ENCODE results near the gene WDR48. TPM values are rescaled to one million over a fixed set of nuclear protein-coding genes. Genes with fewer than 3 reads are reported as not detected.

Gene WDR48
- total RNA-seq, 2 experiments from 2014 or later = 33.2 to 34.7 TPM

DNA sequence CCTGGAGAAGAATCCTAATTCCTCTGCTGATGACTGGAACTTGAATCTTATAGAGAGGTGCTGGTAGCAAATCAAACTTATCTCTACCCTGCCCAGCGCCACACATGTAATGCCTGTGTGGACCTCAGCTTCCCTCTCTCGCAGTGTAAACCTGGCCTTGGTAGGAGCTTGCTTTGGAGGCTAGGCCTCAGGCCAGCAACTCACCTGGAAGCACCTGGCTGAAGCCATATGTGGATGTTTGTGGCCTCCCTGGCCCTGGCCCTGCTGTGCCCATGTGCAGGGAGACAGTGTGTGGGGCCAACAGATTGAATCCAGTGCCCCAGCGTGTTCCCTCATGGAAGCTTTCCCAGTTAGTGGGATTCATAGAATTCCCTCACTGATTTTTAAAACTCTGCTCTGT, 64.1 kb downstream of the WDR48 start:
- Mint-ChIP-seq H3K4me1 (ENCODE audit: low read depth) (no peaks in the 10 kb centered on the region), H3K36me3 (ENCODE audit: low read depth) (no peaks in the 10 kb centered on the region), H3K4me3 (no peak overlapping the region), H3K27ac (no peak overlapping the region), H3K9me3 (no peaks in the 10 kb centered on the region), H3K27me3 (no peaks in the 10 kb centered on the region)
- intact Hi-C loops (cut with micrococcal nuclease) = no loop called here
- DNase-seq (no peak), ATAC-seq (no peak)
- TF ChIP-seq, protein P1, sequence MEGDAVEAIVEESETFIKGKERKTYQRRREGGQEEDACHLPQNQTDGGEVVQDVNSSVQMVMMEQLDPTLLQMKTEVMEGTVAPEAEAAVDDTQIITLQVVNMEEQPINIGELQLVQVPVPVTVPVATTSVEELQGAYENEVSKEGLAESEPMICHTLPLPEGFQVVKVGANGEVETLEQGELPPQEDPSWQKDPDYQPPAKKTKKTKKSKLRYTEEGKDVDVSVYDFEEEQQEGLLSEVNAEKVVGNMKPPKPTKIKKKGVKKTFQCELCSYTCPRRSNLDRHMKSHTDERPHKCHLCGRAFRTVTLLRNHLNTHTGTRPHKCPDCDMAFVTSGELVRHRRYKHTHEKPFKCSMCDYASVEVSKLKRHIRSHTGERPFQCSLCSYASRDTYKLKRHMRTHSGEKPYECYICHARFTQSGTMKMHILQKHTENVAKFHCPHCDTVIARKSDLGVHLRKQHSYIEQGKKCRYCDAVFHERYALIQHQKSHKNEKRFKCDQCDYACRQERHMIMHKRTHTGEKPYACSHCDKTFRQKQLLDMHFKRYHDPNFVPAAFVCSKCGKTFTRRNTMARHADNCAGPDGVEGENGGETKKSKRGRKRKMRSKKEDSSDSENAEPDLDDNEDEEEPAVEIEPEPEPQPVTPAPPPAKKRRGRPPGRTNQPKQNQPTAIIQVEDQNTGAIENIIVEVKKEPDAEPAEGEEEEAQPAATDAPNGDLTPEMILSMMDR (IDR thresholded peaks at IDR 0.05) = no peak
- ChIA-PET POLR2A (interaction anchor here (1.0 to 1.3 kb wide), 2 partner anchors 8 to 25 kb away, joined by 3 read pairs; partner anchors contain the start of genes GORASP1 and TTC21A), CTCF (interaction anchor here (0.6 to 3.1 kb wide), 6 partner anchors 8 to 176 kb away, joined by 3 to 22 read pairs (median 4); partner anchors contain the start of genes GORASP1 and TTC21A)

DNA sequence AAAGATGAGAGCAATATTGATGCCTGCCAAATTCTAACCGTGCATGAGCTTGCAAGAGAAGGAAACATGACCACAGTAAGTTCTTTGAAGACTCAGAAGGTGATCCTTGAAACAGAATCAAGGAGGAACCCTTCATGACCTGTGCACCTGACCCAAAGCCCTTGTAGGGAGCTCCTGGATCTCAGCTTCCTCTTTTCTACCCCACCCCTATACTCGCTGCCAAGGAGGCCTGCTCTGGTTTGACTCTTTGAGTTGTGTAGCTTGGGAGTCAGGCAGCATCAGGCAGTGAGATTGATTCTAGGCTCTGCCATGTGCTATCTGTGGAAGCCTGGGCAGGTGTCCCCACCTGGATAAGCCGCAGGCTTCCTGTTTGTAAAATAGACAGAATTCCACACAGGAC, 66.3 kb downstream of the WDR48 start:
- intact Hi-C loops (cut with micrococcal nuclease) = no loop called here
- no peaks in the 10 kb centered on the region for H3K9me3 Mint-ChIP-seq
- no peaks in the 10 kb centered on the region for H3K4me1 Mint-ChIP-seq (ENCODE audit: low read depth)
- POLR2A ChIA-PET = interaction anchor here (0.6 to 1.2 kb wide), 3 partner anchors 10 to 68 kb away, joined by 3 read pairs; partner anchors contain the start of gene TTC21A
- no peak overlapping the region for H3K27ac Mint-ChIP-seq
- DNase-seq (no peak), ATAC-seq (no peak)
- H3K36me3 Mint-ChIP-seq (ENCODE audit: low read depth) = no peaks in the 10 kb centered on the region
- H3K4me3 Mint-ChIP-seq = no peak overlapping the region
- TF ChIP-seq, protein P1 (IDR thresholded peaks at IDR 0.05) = no peak
- CTCF ChIA-PET = interaction anchor here (0.8 to 3.1 kb wide), 4 partner anchors 8 to 174 kb away, joined by 4 to 22 read pairs (median 10); no protein-coding TSS in a partner anchor
- H3K27me3 Mint-ChIP-seq = no peaks in the 10 kb centered on the region

DNA sequence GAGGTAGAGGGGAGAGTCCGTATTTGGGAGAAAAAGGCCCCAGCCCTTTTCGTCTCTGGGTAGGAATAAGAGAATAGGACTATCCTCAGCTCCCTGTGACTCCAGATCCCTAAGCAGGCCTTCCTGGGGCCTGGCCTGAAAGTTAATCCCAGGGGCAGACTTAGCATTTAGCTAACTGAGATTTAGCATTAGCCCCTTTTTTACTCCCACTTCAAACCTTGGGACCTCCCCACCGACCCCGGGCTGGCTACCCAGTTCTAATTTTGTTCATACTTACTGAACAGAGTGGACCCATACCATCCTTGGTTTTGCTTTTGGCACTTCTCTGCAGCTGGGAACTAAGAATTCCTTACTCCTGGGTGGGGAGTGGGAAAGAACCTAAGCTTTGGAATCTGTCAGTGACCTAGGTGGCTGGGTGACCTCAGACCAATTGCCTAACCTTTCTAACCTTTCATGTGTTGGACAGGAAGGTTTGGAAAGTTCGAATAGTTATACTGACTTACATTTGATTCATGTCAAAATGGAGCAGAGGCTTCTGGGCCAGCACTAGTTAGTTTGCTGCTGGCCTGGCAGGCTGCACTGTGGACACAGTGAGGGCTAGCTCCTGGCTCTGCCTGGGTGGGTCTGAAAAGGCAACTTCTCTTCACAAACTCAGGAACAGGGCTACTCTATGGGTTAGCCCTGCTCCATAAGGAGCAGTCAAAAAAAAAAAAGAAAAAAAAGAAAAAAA, 67.3 kb downstream of the WDR48 start:
- no peaks in the 10 kb centered on the region for H3K4me1 Mint-ChIP-seq (ENCODE audit: low read depth)
- H3K36me3 Mint-ChIP-seq (ENCODE audit: low read depth) = no peaks in the 10 kb centered on the region
- no peaks in the 10 kb centered on the region for H3K9me3 Mint-ChIP-seq
- DNase-seq (no peak), ATAC-seq (no peak)
- H3K27ac Mint-ChIP-seq = no peak overlapping the region
- no peaks in the 10 kb centered on the region for H3K27me3 Mint-ChIP-seq
- intact Hi-C loops (cut with micrococcal nuclease) = no loop called here
- TF ChIP-seq, protein P1 (IDR thresholded peaks at IDR 0.05) = no peak
- no peak overlapping the region for H3K4me3 Mint-ChIP-seq
- ChIA-PET POLR2A (interaction anchor here (1.2 to 1.5 kb wide), 4 partner anchors 11 to 27 kb away, joined by 3 to 4 read pairs (median 4); partner anchors contain the start of gene TTC21A), CTCF (interaction anchor here (0.9 to 3.0 kb wide), 3 partner anchors 15 to 173 kb away, joined by 3 to 11 read pairs (median 9); no protein-coding TSS in a partner anchor)

DNA sequence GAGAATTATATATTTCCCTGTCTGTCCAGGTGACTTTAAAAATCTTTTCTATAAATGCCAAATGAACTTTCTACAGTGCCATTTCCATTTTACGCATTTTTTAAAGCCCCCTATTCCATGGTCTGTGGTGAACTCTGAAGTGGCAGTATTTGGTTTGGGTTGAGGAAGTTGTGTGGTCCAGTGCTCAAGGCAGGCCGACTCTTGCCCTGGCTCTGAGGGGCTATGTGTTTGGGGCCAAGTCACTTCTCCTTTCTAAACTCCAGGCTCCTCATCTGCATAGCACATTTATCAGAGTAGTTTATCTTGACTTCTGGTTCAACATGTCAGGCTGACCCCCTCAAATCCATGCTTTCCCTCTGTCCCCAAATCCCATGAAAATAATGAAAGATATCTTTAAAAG, 69.8 kb downstream of the WDR48 start:
- TF ChIP-seq, protein P1 (IDR thresholded peaks at IDR 0.05) = no peak
- intact Hi-C loops (cut with micrococcal nuclease) = no loop called here
- H3K27ac Mint-ChIP-seq = no peak overlapping the region
- H3K27me3 Mint-ChIP-seq = no peaks in the 10 kb centered on the region
- H3K4me3 Mint-ChIP-seq = no peak overlapping the region
- H3K9me3 Mint-ChIP-seq = no peaks in the 10 kb centered on the region
- H3K4me1 Mint-ChIP-seq (ENCODE audit: low read depth) = peaks cover under 1% of the 10 kb centered on the region
- no peaks in the 10 kb centered on the region for H3K36me3 Mint-ChIP-seq (ENCODE audit: low read depth)
- DNase-seq = no peak
- ATAC-seq = no peak
- ChIA-PET CTCF (no interaction called here), POLR2A (no interaction called here)

DNA sequence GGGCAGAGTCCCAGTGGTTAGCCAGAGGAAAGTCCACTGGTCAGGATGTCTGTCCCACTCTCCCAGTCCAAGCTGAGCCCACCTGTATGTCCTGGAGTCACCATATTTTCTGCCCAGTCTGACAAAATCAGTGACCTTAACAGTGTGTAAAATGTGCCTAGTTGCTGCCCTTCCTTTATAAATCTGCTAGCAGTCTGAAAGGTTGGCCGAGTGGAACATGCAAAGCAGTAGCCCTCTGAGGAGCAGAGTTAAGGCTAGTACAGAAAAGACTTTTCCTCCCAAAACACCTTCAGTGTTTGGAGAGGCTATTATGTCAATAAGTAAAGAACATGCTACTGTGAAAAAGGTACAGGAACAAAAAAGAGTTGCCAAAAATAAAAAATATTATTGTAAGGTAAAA, 71.0 kb downstream of the WDR48 start:
- TF ChIP-seq, protein P1 (IDR thresholded peaks at IDR 0.05) = no peak
- POLR2A ChIA-PET = no interaction called here
- H3K27ac Mint-ChIP-seq = no peak overlapping the region
- ATAC-seq (no peak), DNase-seq (no peak)
- CTCF ChIA-PET = no interaction called here
- no peaks in the 10 kb centered on the region for H3K36me3 Mint-ChIP-seq (ENCODE audit: low read depth)
- intact Hi-C loops (cut with micrococcal nuclease) = no loop called here
- no peaks in the 10 kb centered on the region for H3K9me3 Mint-ChIP-seq
- no peaks in the 10 kb centered on the region for H3K27me3 Mint-ChIP-seq
- H3K4me1 Mint-ChIP-seq (ENCODE audit: low read depth) = peaks cover 11% of the 10 kb centered on the region
- H3K4me3 Mint-ChIP-seq = no peak overlapping the region
